Stomach (tissue), 9 donors: ENCODE measurements around the gene TRAF3IP3. TPM values are rescaled to one million over a fixed set of nuclear protein-coding genes. Genes with fewer than 3 reads are reported as not detected.

Experiments used
- DNase-seq, 2 donors: peaks; one replicate each; pipeline versions ENCODE4 v3.0.0 to v3.0.0-alpha.2; 2013 to 2019
- H3K27ac ChIP-seq, 5 donors: fragments of 200-600 bp in 4 of 5; sonication (generic) in 4 of 5; one replicate each; pipeline ENCODE4 v1.5.1; 2013 to 2019; ENCODE audit warnings: mild to moderate bottlenecking in 1 of 5, moderate library complexity in 1 of 5
- H3K27me3 ChIP-seq, 3 donors: fragments of 200-600 bp; sonication (generic); one replicate each; pipeline ENCODE4 v1.5.1; 2017 to 2019; ENCODE audit warnings: mixed run types in 1 of 3
- H3K36me3 ChIP-seq, 4 donors: fragments of 200-600 bp; sonication (generic); 1 replicate in 3 of 4; 2 replicates in 1 of 4; pipeline ENCODE4 v1.5.1; 2016 to 2019
- H3K4me1 ChIP-seq, 4 donors: fragments of 200-600 bp; sonication (generic); one replicate each; pipeline ENCODE4 v1.5.1; 2016 to 2019
- H3K4me3 ChIP-seq, 4 donors: fragments of 200-600 bp; sonication (generic) in 3 of 4; one replicate each; pipeline ENCODE4 v1.5.1; 2016 to 2019; ENCODE audit warnings: mild to moderate bottlenecking in 1 of 4
- H3K9me3 ChIP-seq, 4 donors: fragments of 200-600 bp; sonication (generic); one replicate each; pipeline ENCODE4 v1.5.1; 2016 to 2019
- EP300 ChIP-seq: sonication (generic); formaldehyde crosslinking; IDR thresholded peaks from one replicate; pipeline ENCODE4 v1.6.1; 2017; ENCODE audit warnings: antibody characterized with exemption
- POLR2A ChIP-seq, 4 donors: fragments of 450-650 bp; IDR thresholded peaks; one replicate each; pipeline ENCODE4 v1.6.1; 2016; ENCODE audit warnings: antibody characterized with exemption in 4 of 4, control low read depth in 2 of 4, mild to moderate bottlenecking in 1 of 4, moderate library complexity in 1 of 4
- POLR2AphosphoS5 ChIP-seq, 3 donors: sonication (generic); formaldehyde crosslinking; IDR thresholded peaks; one replicate each; pipeline ENCODE4 v1.6.1; 2016; ENCODE audit warnings: antibody characterized with exemption in 3 of 3
- WGBS, 5 donors: extraction: QIAGEN DNeasy Blood & Tissue Kit in 3 of 5; methylation state at CpG; one replicate each; pipeline versions ENCODE4 v1.1.5 to v1.1.7; 2013 to 2018; 5-methylcytosine and 5-hydroxymethylcytosine counted together
- intact Hi-C: fragments of 100-400 bp; cut with DNase I; formaldehyde crosslinking; loops from one replicate; pipeline ENCODE4 v1.15.1; 2023; ENCODE audit warnings: low total_unique reads
- polyA plus RNA-seq, 3 donors: library from polyadenylated mRNA; stranded (reverse); fragments of 200-250 nt; gene quantifications; one replicate each; pipeline ENCODE4 v1.2.3, GENCODE V29; 2013
- total RNA-seq, 5 donors: library from RNA; depleted of rRNA; stranded (reverse); fragments of >200 nt; gene quantifications; one replicate each; pipeline versions ENCODE4 v1.1.0 to v1.2.3, GENCODE V29; 2014 to 2016
- TF ChIP-seq, protein P1 (sequence below), 7 experiments: fragments of 450-650 bp in 4 of 7; fragments of 200-600 bp in 3 of 7; sonication (generic) in 3 of 7; IDR thresholded peaks; one replicate each; pipeline ENCODE4 v1.5.1; 2016 to 2019; ENCODE audit warnings: antibody characterized with exemption in 7 of 7, control low read depth in 2 of 7, mild to moderate bottlenecking in 1 of 7
- donor health status: healthy with polysubstance abuse.
- donor health status: Bipolar disorder and iron deficiency.
- donor health status: healthy.

TRAF3IP3 gene
- total and polyA plus RNA-seq, 8 donors = 2.2 to 9.6 (median 3.3) TPM; not detected in 1

GRCh38 chr1:209710093-209710492 is 45.8 kb upstream of the TRAF3IP3 start:
- 72 to 85% (median 78%) methylated on average over 2 of the region's 2 CpGs for WGBS, 5 donors
- no peak for TF ChIP-seq POLR2AphosphoS5 (IDR thresholded peaks at IDR 0.05)
- TF ChIP-seq EP300 = no peak
- TF ChIP-seq, protein P1, sequence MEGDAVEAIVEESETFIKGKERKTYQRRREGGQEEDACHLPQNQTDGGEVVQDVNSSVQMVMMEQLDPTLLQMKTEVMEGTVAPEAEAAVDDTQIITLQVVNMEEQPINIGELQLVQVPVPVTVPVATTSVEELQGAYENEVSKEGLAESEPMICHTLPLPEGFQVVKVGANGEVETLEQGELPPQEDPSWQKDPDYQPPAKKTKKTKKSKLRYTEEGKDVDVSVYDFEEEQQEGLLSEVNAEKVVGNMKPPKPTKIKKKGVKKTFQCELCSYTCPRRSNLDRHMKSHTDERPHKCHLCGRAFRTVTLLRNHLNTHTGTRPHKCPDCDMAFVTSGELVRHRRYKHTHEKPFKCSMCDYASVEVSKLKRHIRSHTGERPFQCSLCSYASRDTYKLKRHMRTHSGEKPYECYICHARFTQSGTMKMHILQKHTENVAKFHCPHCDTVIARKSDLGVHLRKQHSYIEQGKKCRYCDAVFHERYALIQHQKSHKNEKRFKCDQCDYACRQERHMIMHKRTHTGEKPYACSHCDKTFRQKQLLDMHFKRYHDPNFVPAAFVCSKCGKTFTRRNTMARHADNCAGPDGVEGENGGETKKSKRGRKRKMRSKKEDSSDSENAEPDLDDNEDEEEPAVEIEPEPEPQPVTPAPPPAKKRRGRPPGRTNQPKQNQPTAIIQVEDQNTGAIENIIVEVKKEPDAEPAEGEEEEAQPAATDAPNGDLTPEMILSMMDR (IDR thresholded peaks at IDR 0.05) = no peak
- TF ChIP-seq POLR2A (IDR thresholded peaks at IDR 0.05) = no peak
- intact Hi-C loops = no loop called here
- Histone ChIP-seq H3K4me3 (no peak overlapping the region), H3K27ac (no peak overlapping the region), H3K36me3 (no peaks in the 10 kb centered on the region), H3K9me3 (no peaks in the 10 kb centered on the region), H3K4me1 (no peaks in the 10 kb centered on the region), H3K27me3 (peaks cover 0 to 5% (median 0%) of the 10 kb centered on the region in 3 donors)
- DNase-seq = no peak

- intact Hi-C loops = no loop called here
Observed at GRCh38 chr1:209710847-209711246, 45.0 kb upstream of the TRAF3IP3 start.

DNA sequence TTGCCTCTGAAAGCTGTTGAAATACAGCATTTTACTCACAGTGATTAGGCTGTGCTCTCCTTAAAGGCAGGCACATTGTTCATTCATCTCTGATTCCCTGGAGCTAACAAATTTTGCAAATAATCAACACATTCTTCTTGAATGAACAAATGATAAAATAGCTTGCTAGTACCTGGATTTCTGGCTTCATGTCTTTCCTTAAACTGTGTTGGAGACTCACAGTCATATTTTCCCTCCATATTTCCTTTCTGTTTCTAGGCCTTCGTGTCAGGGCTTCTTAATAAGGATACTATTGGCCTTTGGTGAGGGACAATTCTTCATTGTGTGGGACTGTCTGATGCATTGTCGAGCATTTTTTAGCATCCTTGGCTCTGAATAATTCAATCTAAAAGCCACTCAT is 41.5 kb upstream of the TRAF3IP3 start:
- no peaks in the 10 kb centered on the region for H3K36me3 ChIP-seq
- H3K9me3 ChIP-seq = no peaks in the 10 kb centered on the region
- peaks cover 0 to 5% (median 0%) of the 10 kb centered on the region in 3 donors for H3K27me3 ChIP-seq
- H3K4me1 ChIP-seq = no peaks in the 10 kb centered on the region
- no peak overlapping the region for H3K27ac ChIP-seq
- intact Hi-C loops = no loop called here
- no peak for TF ChIP-seq POLR2A (IDR thresholded peaks at IDR 0.05)
- TF ChIP-seq POLR2AphosphoS5 (IDR thresholded peaks at IDR 0.05) = no peak
- TF ChIP-seq, protein P1 (IDR thresholded peaks at IDR 0.05) = no peak
- TF ChIP-seq EP300 = no peak
- WGBS, 5 donors = 74 to 92% (median 87%) methylated on average over 2 of the region's 2 CpGs
- no peak overlapping the region for H3K4me3 ChIP-seq
- DNase-seq = no peak

More at GRCh38 chr1:209710847-209711246, 45.0 kb upstream of the TRAF3IP3 start:
- 88 to 97% (median 92%) methylated on average over 3 of the region's 3 CpGs for WGBS, 5 donors
- no peaks in the 10 kb centered on the region for H3K36me3 ChIP-seq
- H3K9me3 ChIP-seq = no peaks in the 10 kb centered on the region
- no peak overlapping the region for H3K4me3 ChIP-seq
- H3K27ac ChIP-seq = no peak overlapping the region
- peaks cover 0 to 5% (median 0%) of the 10 kb centered on the region in 3 donors for H3K27me3 ChIP-seq
- DNase-seq = no peak
- no peaks in the 10 kb centered on the region for H3K4me1 ChIP-seq
- TF ChIP-seq POLR2A (IDR thresholded peaks at IDR 0.05) (no peak), POLR2AphosphoS5 (IDR thresholded peaks at IDR 0.05) (no peak), EP300 (no peak)
- TF ChIP-seq, protein P1 (IDR thresholded peaks at IDR 0.05) = no peak

DNA sequence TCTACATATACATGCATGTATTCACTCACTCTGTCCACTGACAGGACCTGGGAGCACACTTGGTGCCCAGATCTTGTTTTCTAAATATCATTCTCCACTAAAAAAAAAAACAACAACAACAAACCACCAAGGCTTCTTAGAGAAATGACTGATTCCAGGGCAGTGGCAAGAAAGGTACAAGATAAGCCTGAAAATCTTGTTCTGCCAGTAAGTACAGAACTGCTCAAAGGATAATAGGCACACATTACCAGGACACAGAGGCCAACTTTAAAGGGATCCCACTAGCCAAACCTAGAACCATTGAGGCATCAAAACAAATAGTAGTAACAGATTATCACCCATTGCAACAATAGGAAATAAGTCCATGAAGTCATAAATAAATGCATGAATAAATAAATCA is 40.5 kb upstream of the TRAF3IP3 start:
- H3K36me3 ChIP-seq = no peaks in the 10 kb centered on the region
- no peak for TF ChIP-seq POLR2A (IDR thresholded peaks at IDR 0.05)
- TF ChIP-seq POLR2AphosphoS5 (IDR thresholded peaks at IDR 0.05) = no peak
- TF ChIP-seq, protein P1 (IDR thresholded peaks at IDR 0.05) = no peak

More for the DNA sequence above, 40.5 kb upstream of the TRAF3IP3 start:
- Histone ChIP-seq H3K27ac (no peak overlapping the region), H3K4me3 (no peak overlapping the region), H3K9me3 (no peaks in the 10 kb centered on the region), H3K4me1 (peaks cover 0 to 5% (median 0%) of the 10 kb centered on the region in 4 donors), H3K27me3 (peaks cover 0 to 5% (median 0%) of the 10 kb centered on the region in 3 donors)
- intact Hi-C loops = no loop called here
- DNase-seq = no peak
